CD4-positive, alpha-beta memory T cell (primary cell): Measurements from ENCODE around the gene DPF1. TPM values are rescaled to one million over a fixed set of nuclear protein-coding genes. Genes with fewer than 3 reads are reported as not detected.
A peak's percentile ranks its signal among the peaks of the same experiment; 100 is the strongest.
"Not testable (repeated sequence)": the region's sequence is repeated elsewhere in the genome, so short reads cannot be mapped to it uniquely, and the experiment has no call there.

ENCODE experiments used
- CTCF ChIA-PET: fragments of 350-600 bp; sonication (Branson Sonifier 250); formaldehyde crosslinking; loops from one replicate; lab custom pipeline; 2021; ENCODE audit warnings: inconsistent platforms; ENCODE audit not compliant: partially characterized antibody; lab: Charles Lee
- POLR2A ChIA-PET: fragments of 350-600 bp; sonication (Branson Sonifier 250); formaldehyde crosslinking; loops from one replicate; lab custom pipeline; 2021; ENCODE audit not compliant: partially characterized antibody; lab: Charles Lee
- DNase-seq, 5 donors: peaks; one replicate each; pipeline versions ENCODE4 v3.0.0 to v3.0.0-alpha.2; 2020 to 2022; ENCODE audit warnings: mixed read lengths in 1 of 5
- H3K27ac ChIP-seq: one replicate; pipeline ENCODE4 v1.7.0; 2013; ENCODE audit warnings: low read depth, low read length
- H3K27me3 ChIP-seq: 2 replicates; pipeline ENCODE4 v1.7.0; 2013; ENCODE audit warnings: mild to moderate bottlenecking, low read length, moderate library complexity; ENCODE audit not compliant: insufficient read depth
- H3K36me3 ChIP-seq: 2 replicates; pipeline ENCODE4 v1.7.0; 2013; ENCODE audit warnings: mild to moderate bottlenecking, low read length, moderate library complexity; ENCODE audit not compliant: insufficient read depth
- H3K4me1 ChIP-seq: 2 replicates; pipeline ENCODE4 v1.7.0; 2013; ENCODE audit warnings: mild to moderate bottlenecking, low read length, moderate library complexity; ENCODE audit not compliant: insufficient read depth
- H3K4me3 ChIP-seq, 2 donors: one replicate each; pipeline ENCODE4 v1.7.0; 2013; ENCODE audit warnings: low read length in 2 of 2, mild to moderate bottlenecking in 1 of 2
- H3K9me3 ChIP-seq, 2 donors: one replicate each; pipeline ENCODE4 v1.7.0; 2013; ENCODE audit warnings: low read length in 2 of 2, control low read depth in 1 of 2; ENCODE audit not compliant: control insufficient read depth in 1 of 2
- H3K27ac Mint-ChIP-seq, 7 donors: one replicate each; pipeline ENCODE4 v1.8.0; 2020 to 2021; ENCODE audit warnings: mixed read lengths in 7 of 7, mild to moderate bottlenecking in 6 of 7, inconsistent platforms in 3 of 7, moderate library complexity in 3 of 7
- H3K27me3 Mint-ChIP-seq, 2 donors: one replicate each; pipeline ENCODE4 v1.8.0; 2020 to 2021; ENCODE audit warnings: mixed read lengths in 2 of 2
- H3K36me3 Mint-ChIP-seq, 2 donors: one replicate each; pipeline ENCODE4 v1.8.0; 2020 to 2021; ENCODE audit warnings: mixed read lengths in 2 of 2, inconsistent platforms in 1 of 2, mild to moderate bottlenecking in 1 of 2
- H3K4me1 Mint-ChIP-seq, 4 donors: one replicate each; pipeline ENCODE4 v1.8.0; 2020 to 2021; ENCODE audit warnings: mixed read lengths in 4 of 4, mild to moderate bottlenecking in 1 of 4
- H3K4me3 Mint-ChIP-seq, 8 donors: one replicate each; pipeline ENCODE4 v1.8.0; 2020 to 2021; ENCODE audit warnings: mixed read lengths in 8 of 8, mild to moderate bottlenecking in 7 of 8, moderate library complexity in 6 of 8, inconsistent platforms in 3 of 8
- H3K9me3 Mint-ChIP-seq, 8 donors: one replicate each; pipeline ENCODE4 v1.8.0; 2020 to 2021; ENCODE audit warnings: mixed read lengths in 8 of 8, mild to moderate bottlenecking in 5 of 8, inconsistent platforms in 3 of 8, moderate library complexity in 1 of 8
- intact Hi-C: fragments of 100-400 bp; cut with micrococcal nuclease; formaldehyde crosslinking; loops from one replicate; pipeline ENCODE4 v1.15.1; 2023
- polyA plus RNA-seq, 2 donors: library from polyadenylated mRNA; unstranded; fragments of 300-500 nt; fragmentation: Illumina TruSeq; gene quantifications; one replicate each; pipeline ENCODE4 v1.2.3, GENCODE V29; 2021
- total RNA-seq, 2 experiments: library from RNA; stranded (reverse); gene quantifications; one replicate each; pipeline ENCODE4 v1.2.3, GENCODE V29; 2021

The DPF1 gene
- total and polyA plus RNA-seq, 4 experiments from 2014 or later, result not detected

GRCh38 chr19:38265921-38266429 lies 42.0 kb upstream of the DPF1 start:
- H3K4me3 ChIP-seq, result no peak overlapping the region
- no peak for DNase-seq
- H3K36me3 ChIP-seq, result no peaks in the 10 kb centered on the region
- no peaks in the 10 kb centered on the region for H3K9me3 ChIP-seq
- Mint-ChIP-seq H3K4me3 (peak overlapping the region in 4 of 8 donors; percentile 22 to 87 (median 38)), H3K27ac (peak overlapping the region in 4 of 7 donors; percentile 67 to 95 (median 91)), H3K9me3 (no peaks in the 10 kb centered on the region), H3K4me1 (peaks cover 20 to 33% (median 28%) of the 10 kb centered on the region in 4 donors), H3K36me3 (peaks cover 0 to 3% of the 10 kb centered on the region in 2 donors), H3K27me3 (no peaks in the 10 kb centered on the region)
- H3K27me3 ChIP-seq, result no peaks in the 10 kb centered on the region
- intact Hi-C loops, result no loop called here
- peaks cover 21% of the 10 kb centered on the region for H3K4me1 ChIP-seq
- POLR2A ChIA-PET, result interaction anchor here (0.7 to 1.4 kb wide), 3 partner anchors 54 to 359 kb away, joined by 3 to 7 read pairs (median 4); partner anchors contain the start of genes PSMD8, SIPA1L3 and WDR87
- CTCF ChIA-PET, result interaction anchor here (0.6 to 3.1 kb wide), 5 partner anchors 9 to 52 kb away, joined by 3 to 17 read pairs (median 4); partner anchors contain the start of gene PPP1R14A
- no peak overlapping the region for H3K27ac ChIP-seq

DNA sequence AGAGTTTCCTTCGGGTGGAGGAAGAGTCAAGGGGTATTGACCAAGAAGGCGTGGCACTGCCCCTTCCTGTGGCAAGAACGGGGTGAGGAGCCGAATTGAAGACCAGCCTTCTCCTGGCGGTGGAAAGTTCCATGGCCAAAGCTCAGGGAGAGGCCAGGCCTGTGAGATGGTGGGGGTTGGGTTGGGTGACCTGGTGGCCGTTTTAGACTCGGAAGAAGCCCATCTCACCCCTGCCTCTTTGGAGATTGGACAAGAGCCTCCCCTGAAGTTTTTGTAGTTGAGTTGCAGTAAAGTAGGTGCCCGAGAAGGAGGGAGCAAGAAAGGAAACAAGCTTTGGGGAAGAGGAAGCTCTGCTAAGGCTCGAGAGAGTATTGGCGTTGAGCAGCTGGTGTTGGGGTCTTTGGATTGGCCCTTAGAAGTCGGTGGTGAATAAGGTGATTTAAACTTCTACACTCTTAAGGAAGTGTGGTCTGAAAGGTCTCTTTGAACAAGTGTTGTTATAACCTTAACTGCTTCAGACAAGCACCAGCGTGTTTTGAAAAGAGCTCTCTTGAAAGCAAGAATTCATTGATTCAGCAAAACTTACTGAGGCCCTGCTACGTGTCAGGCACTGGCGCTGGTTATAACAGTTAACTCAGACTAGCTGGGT lies 41.3 kb upstream of the DPF1 start:
- H3K4me1 Mint-ChIP-seq, result peaks cover 19 to 33% (median 28%) of the 10 kb centered on the region in 4 donors
- Histone ChIP-seq H3K27ac (peak overlapping the region; percentile 44), H3K9me3 (no peaks in the 10 kb centered on the region), H3K27me3 (no peaks in the 10 kb centered on the region), H3K4me3 (peak overlapping the region; percentile 34 to 65), H3K36me3 (no peaks in the 10 kb centered on the region), H3K4me1 (peaks cover 21% of the 10 kb centered on the region)
- ChIA-PET POLR2A (interaction anchor here (0.7 to 1.4 kb wide), 3 partner anchors 55 to 358 kb away, joined by 3 to 7 read pairs (median 4); partner anchors contain the start of genes PSMD8, SIPA1L3 and WDR87), CTCF (interaction anchor here (0.6 to 3.1 kb wide), 7 partner anchors 8 to 109 kb away, joined by 3 to 17 read pairs (median 5); partner anchors contain the start of genes PPP1R14A and PSMD8)
- H3K9me3 Mint-ChIP-seq, result no peaks in the 10 kb centered on the region
- no peaks in the 10 kb centered on the region for H3K36me3 Mint-ChIP-seq
- peak overlapping the region; percentile 66 to 90 (median 86) for H3K4me3 Mint-ChIP-seq
- peak in 1 of 5 donors; percentile 8 for DNase-seq
- intact Hi-C loops, result no loop called here
- H3K27ac Mint-ChIP-seq, result peak overlapping the region; percentile 19 to 95 (median 85)
- H3K27me3 Mint-ChIP-seq, result no peaks in the 10 kb centered on the region

DNA sequence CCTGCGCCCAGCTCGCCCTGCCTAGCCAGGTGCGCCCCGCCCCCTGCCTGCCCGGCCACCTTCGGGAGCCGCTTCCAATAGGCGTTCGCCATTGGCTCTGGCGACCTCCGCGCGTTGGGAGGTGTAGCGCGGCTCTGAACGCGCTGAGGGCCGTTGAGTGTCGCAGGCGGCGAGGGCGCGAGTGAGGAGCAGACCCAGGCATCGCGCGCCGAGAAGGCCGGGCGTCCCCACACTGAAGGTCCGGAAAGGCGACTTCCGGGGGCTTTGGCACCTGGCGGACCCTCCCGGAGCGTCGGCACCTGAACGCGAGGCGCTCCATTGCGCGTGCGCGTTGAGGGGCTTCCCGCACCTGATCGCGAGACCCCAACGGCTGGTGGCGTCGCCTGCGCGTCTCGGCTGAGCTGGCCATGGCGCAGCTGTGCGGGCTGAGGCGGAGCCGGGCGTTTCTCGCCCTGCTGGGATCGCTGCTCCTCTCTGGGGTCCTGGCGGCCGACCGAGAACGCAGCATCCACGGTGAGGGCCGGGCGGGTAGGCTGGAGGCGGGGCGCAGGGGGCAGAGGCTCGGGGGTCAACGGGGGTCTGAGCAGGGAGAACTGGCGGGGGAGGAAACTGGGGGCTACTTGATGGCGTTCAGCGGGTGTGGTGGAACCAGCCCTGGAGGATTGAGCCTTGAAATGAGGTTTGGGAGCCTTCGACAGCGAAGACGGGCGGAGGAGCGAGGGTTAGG lies 40.6 kb upstream of the DPF1 start, which contains the start of gene SPINT2:
Gene SPINT2 (plus strand): TSS at position 88 of the 727 bp plus-strand sequence. CDS start 320 bp downstream, at position 408.
- Mint-ChIP-seq H3K36me3 (no peaks in the 10 kb centered on the region), H3K4me3 (peak within 1 kb of the TSS; percentile 84 to 90 (median 88)), H3K4me1 (peaks cover 17 to 33% (median 28%) of the 10 kb centered on the region in 4 donors), H3K9me3 (peaks cover 0 to under 1% (median 0%) of the 10 kb centered on the region in 8 donors), H3K27me3 (no peaks in the 10 kb centered on the region), H3K27ac (peak within 1 kb of the TSS; percentile 67 to 95 (median 85))
- CTCF ChIA-PET, result interaction anchor here (0.6 to 3.1 kb wide), 5 partner anchors 21 to 362 kb away, joined by 3 to 17 read pairs (median 5); partner anchors contain the start of gene PSMD8
- intact Hi-C loops, result loop anchor here (1.0 kb wide), 2 partner anchors 52 to 71 kb away; partner anchors contain the start of gene CATSPERG
- Histone ChIP-seq H3K27me3 (no peaks in the 10 kb centered on the region), H3K27ac (peak within 1 kb of the TSS; percentile 44), H3K9me3 (no peaks in the 10 kb centered on the region), H3K36me3 (no peaks in the 10 kb centered on the region), H3K4me1 (peaks cover 21% of the 10 kb centered on the region), H3K4me3 (peak within 1 kb of the TSS; percentile 34 to 65)
- POLR2A ChIA-PET, result interaction anchor here (0.5 to 1.4 kb wide), 4 partner anchors 110 to 585 kb away, joined by 3 to 7 read pairs (median 4); partner anchors contain the start of genes PSMD8, SIPA1L3 and WDR87
- peak in 2 of 5 donors; percentile 62 to 85 for DNase-seq

- H3K4me3 Mint-ChIP-seq, result peak overlapping the region; percentile 82 to 89 (median 86)
- H3K27me3 ChIP-seq, result no peaks in the 10 kb centered on the region
- CTCF ChIA-PET, result interaction anchor here (1.3 to 3.1 kb wide), 3 partner anchors 21 to 362 kb away, joined by 3 to 17 read pairs (median 5); partner anchors contain the start of gene PSMD8
- H3K36me3 Mint-ChIP-seq, result no peaks in the 10 kb centered on the region
- H3K4me3 ChIP-seq, result peak overlapping the region in 1 of 2 donors; percentile 65
- H3K4me1 Mint-ChIP-seq, result peaks cover 17 to 33% (median 28%) of the 10 kb centered on the region in 4 donors
- intact Hi-C loops, result loop anchor here (1.0 kb wide), 2 partner anchors 52 to 71 kb away; partner anchors contain the start of gene CATSPERG
- H3K27ac Mint-ChIP-seq, result peak overlapping the region; percentile 66 to 92 (median 78)
- no peaks in the 10 kb centered on the region for H3K36me3 ChIP-seq
- no peaks in the 10 kb centered on the region for H3K9me3 ChIP-seq
- POLR2A ChIA-PET, result interaction anchor here (0.5 to 1.3 kb wide), 2 partner anchors 356 to 585 kb away, joined by 3 to 5 read pairs; no protein-coding TSS in a partner anchor
- H3K27me3 Mint-ChIP-seq, result peaks cover 1 to 3% of the 10 kb centered on the region in 2 donors
- H3K27ac ChIP-seq, result peak overlapping the region; percentile 44
- peaks cover 0 to 2% (median 0%) of the 10 kb centered on the region in 8 donors for H3K9me3 Mint-ChIP-seq
- DNase-seq, result peak in 4 of 5 donors; percentile 76 to 81 (median 78)
- peaks cover 21% of the 10 kb centered on the region for H3K4me1 ChIP-seq
These were observed 39.9 kb upstream of the DPF1 start for GRCh38 chr19:38263689-38264485.

- CTCF ChIA-PET, result no interaction called here
- Histone ChIP-seq H3K9me3 (no peaks in the 10 kb centered on the region), H3K36me3 (no peaks in the 10 kb centered on the region), H3K27ac (no peak overlapping the region), H3K4me1 (peaks cover 21% of the 10 kb centered on the region), H3K4me3 (no peak overlapping the region), H3K27me3 (no peaks in the 10 kb centered on the region)
- peaks cover 0 to 2% (median 0%) of the 10 kb centered on the region in 8 donors for H3K9me3 Mint-ChIP-seq
- H3K27ac Mint-ChIP-seq, result peak overlapping the region in 2 of 7 donors; percentile 8 to 75
- POLR2A ChIA-PET, result no interaction called here
- H3K27me3 Mint-ChIP-seq, result peaks cover 4 to 5% of the 10 kb centered on the region in 2 donors
- peaks cover 16 to 31% (median 25%) of the 10 kb centered on the region in 4 donors for H3K4me1 Mint-ChIP-seq
- no peaks in the 10 kb centered on the region for H3K36me3 Mint-ChIP-seq
- DNase-seq, result no peak
- intact Hi-C loops, result no loop called here
- H3K4me3 Mint-ChIP-seq, result peak overlapping the region in 3 of 8 donors; percentile 10 to 63 (median 62)
These were observed 38.7 kb upstream of the DPF1 start for GRCh38 chr19:38262585-38263268.

- CTCF ChIA-PET, H3K36me3 Mint-ChIP-seq, H3K4me3 Mint-ChIP-seq, H3K27me3 ChIP-seq, H3K36me3 ChIP-seq, intact Hi-C loops, POLR2A ChIA-PET, H3K4me3 ChIP-seq, H3K27me3 Mint-ChIP-seq, H3K27ac ChIP-seq, H3K9me3 Mint-ChIP-seq, H3K9me3 ChIP-seq, H3K27ac Mint-ChIP-seq, DNase-seq: not testable (repeated sequence)
- H3K4me1 Mint-ChIP-seq, result peaks cover 15 to 24% (median 20%) of the 10 kb centered on the region in 4 donors
- peaks cover 21% of the 10 kb centered on the region for H3K4me1 ChIP-seq
These were observed 37.9 kb upstream of the DPF1 start for GRCh38 chr19:38261942-38262341.
